Fibroblast of skin of back (primary cell): Measurements from ENCODE around the gene HYDIN.
A peak's percentile ranks its signal among the peaks of the same experiment; 100 is the strongest.
"Not testable (repeated sequence)": the region's sequence is repeated elsewhere in the genome, so short reads cannot be mapped to it uniquely, and the experiment has no call there.

Experiments
- DNase-seq: peaks from one replicate; pipeline ENCODE4 v3.0.0-alpha.2; 2013

Gene HYDIN

DNA sequence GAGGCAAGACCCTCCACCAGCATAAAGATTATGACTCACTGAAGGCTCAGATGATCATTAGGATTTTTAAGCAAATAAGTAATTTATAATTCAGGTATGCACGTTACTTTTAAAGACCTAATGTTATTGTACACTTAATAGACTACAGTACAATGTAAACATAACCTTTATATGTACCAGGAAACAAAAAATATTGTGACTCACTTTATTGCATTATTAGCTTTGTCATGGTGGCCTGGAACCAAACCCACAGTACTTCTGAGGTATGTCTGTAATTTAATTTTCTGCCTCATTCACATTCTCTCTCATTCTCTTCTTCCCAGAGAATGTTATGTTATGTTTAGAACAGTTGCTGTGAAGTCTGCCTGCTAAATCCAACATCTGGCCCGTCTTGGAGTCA is 407.8 kb downstream of the HYDIN start:
- DNase-seq = not testable (repeated sequence)

- not testable (repeated sequence) for DNase-seq
Measured at GRCh38 chr16:70818088-70818487, 412.4 kb downstream of the HYDIN start.

DNA sequence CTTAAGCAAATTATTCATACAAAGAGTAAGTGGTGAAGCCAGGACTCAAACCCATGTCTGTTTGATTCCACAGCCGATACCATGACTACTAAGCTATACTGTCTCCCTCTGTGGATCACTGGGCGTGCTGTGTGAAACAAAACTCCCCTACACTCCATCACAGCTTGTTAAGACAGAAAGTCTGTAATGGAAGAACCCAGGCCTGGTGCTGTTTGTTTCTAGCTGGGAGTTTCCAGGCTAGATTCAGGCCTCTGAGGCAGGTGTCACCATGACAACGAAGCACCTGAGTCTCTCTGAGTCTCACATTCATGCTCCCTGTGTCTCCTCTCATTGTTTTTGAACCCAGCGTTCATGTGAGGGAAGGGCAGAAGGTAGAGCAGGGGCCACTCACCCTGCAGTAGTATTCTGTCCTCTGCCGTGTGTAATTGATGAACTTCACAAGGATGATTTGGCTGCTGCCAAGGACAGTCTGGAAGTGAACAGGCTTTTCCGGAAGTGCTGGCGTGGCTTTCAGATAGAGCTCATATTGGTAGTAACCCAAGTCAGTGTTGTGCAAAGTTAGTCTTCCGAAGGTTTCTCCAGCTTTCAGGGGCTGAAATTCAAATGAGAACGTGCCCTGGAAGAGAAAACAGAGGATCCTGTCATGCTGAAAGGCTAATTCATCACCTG is 421.0 kb downstream of the HYDIN start:
- DNase-seq = no peak

DNA sequence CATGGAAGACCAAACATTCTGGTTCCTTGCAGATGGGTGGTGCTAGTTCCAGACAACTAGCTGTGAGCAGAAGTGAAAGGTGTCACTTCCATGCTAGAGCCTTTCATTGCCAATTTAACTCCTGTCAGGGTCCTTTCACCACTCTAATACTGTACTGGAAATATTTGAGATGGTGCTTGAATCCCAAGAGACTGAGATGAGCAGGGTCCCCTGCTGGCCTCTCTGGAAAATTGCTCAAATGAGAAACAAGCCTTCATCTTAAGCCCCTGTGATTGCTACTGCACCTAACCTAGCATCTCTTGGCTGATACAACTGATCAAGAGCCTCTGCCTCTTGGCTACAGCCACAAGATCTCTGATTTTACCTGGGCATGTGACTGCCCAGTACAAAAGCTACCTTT is 422.2 kb downstream of the HYDIN start:
- no peak for DNase-seq

GRCh38 chr16:70805787-70806186 is 424.7 kb downstream of the HYDIN start:
- peak; percentile 87 for DNase-seq

DNA sequence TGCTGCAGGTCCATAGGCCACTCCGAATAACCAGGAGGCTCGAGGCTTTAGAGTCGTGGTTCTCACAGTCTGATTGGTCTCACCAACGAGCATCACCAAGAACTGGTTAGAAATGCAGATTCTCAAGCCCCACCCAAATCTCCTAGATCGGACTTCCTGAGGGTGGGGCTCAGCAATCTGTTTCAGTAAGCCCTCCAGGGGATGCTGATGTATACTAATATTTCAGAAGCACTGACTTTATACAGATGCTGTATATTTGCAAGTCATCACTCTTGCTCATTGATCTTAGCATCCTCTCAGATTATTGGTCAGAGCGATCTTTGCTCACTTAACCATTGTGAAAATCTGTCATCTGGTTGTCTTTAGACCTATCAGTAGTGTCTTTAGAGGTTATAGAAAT is 425.1 kb downstream of the HYDIN start:
- DNase-seq = no peak

- DNase-seq = no peak
Measured at GRCh38 chr16:70804734-70805169, 425.8 kb downstream of the HYDIN start.

- DNase-seq = peak; percentile 43
Measured at GRCh38 chr16:70804153-70804733, 426.3 kb downstream of the HYDIN start.

DNA sequence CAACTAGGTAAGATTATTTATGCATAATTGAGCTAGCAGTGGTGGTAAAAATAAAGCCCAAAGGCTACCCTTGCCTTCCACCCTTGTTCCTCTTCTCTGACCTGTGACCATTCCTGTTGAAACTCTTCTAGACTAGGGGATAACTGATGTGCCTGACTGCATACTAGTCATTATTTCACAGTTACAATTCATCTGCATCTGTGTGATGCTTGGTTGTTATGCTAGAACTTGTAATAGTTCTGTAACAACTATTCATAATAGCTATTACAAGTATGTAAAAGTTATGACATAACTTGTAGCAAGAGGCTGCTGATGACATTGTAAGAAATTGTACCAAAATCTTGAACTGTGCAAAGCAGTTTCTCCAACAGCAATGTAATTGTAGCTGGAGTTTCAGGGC is 427.2 kb downstream of the HYDIN start:
- DNase-seq = no peak

DNA sequence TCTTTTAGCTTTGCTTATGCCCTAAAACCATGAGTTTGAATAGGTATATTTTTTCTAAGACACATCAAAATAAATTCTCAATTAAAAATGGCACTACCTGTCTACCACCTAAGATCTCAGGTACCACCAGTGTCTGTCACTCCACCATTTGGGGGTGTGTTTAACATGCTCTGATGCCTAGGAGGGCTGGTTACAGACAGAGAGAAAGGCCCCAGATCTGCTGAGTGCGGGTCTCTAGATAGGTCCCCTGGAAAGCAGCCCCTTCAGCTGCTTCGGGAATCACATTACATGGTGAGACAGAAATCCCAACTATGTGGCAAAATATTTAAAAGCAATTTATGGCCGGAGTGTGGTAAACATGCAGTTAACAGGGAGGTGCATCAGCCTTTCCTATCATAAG is 428.9 kb downstream of the HYDIN start:
- DNase-seq = no peak

DNA sequence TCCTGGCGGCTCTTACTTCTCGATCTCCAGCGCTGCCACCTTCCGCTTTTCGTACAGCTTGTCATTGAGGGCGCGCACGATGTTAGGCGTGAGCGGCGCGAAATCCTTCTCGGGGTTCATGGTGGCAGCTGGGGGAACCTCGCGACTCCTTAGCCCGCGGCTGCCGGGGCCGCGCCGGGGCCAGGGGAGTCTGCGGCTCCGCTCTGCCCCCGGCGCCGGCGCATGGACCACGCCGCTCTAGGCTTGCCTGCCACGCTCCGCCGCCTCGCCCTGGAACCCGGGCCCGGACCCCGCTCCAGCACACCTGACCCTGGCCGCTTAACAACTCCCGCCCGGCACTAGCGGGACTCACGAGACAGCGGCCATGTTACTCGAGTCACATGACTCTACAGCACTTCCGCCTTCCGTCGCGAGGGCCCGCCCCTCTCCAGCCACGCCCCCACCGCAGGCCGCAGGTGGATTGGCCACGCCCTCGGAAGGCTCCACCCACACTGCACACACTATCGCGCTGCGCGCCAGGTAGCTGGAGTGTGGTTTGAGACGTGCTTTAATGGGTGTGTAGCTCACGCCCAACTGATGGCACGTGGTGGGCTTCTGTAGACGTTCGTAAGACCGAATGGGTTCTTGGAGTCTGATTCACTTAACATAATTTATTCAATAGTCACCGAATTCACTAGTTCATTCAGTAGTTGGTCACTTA is 429.6 kb downstream of the HYDIN start, which contains the start of gene VAC14:
Gene VAC14, minus strand, starts transcription at position 378 of the 700 bp plus-strand sequence. Its CDS starts 258 bp downstream, at position 120.
- DNase-seq = peak; percentile 83

- DNase-seq = no peak
Measured at GRCh38 chr16:70800311-70800710, 430.2 kb downstream of the HYDIN start.

GRCh38 chr16:70796301-70796700 is 434.2 kb downstream of the HYDIN start:
- DNase-seq = no peak

- DNase-seq = no peak
Measured at GRCh38 chr16:70795296-70795912, 435.1 kb downstream of the HYDIN start.

GRCh38 chr16:70793851-70794502 is 436.5 kb downstream of the HYDIN start:
- DNase-seq = no peak

DNA sequence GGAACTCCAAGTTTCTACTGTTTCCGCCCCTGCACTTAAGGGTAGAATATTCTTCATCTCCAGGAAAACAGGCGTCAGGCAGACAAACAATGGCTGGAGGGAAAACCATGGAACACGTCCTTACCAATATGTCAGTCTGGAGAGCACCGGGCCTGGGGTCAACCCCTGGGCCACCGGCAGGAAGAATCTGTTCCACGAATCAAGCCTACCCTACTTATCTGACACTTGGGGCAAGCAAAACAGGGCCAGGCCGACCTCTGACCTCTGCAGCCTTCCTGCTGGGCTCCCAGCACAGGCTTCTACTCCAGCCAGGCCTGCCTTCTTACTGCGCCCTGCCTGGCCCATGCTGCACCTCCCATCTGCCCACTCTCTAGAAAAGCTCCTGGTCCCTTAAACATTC is 439.7 kb downstream of the HYDIN start:
- DNase-seq = no peak

DNA sequence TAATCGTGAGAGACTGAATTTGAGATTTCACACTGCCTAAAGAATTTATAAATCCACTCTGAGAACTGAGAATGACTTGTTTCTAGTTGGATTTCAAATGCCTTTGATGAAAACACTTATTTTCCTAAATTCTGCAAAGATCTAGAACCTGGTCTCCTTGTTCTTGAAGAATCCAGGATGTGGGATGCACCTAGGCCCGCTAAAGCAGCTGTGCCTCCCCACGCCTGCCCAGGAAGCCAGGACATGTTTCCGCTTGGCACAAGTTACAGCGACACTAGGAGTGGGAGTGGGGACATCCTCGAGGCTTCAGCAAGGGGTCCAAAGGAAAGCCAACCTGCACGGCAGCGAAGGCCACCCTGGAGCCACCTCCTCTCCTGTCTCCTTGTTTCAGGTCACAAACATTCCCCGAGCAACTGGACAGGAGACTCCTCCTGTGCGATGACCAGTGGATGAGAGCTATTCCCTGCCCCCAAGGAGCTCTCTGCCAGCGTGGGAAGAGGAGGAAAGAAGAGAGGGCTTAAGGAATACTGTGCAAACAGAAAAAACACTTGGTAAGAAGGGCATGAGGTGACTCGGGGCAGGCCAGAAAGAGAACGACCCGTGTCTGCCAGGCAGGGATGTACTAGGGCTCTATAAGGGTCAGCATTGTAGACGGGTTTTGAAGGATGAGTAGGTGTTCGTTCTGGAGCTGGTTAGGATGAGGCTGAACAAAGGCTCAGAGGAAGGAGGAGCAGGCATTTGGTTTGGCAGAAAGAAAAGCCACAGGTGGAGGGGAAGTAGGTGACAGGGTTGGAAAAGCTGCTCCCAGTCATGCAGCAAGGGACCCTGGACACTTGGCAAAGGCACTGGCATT is 440.7 kb downstream of the HYDIN start:
- DNase-seq = no peak

DNA sequence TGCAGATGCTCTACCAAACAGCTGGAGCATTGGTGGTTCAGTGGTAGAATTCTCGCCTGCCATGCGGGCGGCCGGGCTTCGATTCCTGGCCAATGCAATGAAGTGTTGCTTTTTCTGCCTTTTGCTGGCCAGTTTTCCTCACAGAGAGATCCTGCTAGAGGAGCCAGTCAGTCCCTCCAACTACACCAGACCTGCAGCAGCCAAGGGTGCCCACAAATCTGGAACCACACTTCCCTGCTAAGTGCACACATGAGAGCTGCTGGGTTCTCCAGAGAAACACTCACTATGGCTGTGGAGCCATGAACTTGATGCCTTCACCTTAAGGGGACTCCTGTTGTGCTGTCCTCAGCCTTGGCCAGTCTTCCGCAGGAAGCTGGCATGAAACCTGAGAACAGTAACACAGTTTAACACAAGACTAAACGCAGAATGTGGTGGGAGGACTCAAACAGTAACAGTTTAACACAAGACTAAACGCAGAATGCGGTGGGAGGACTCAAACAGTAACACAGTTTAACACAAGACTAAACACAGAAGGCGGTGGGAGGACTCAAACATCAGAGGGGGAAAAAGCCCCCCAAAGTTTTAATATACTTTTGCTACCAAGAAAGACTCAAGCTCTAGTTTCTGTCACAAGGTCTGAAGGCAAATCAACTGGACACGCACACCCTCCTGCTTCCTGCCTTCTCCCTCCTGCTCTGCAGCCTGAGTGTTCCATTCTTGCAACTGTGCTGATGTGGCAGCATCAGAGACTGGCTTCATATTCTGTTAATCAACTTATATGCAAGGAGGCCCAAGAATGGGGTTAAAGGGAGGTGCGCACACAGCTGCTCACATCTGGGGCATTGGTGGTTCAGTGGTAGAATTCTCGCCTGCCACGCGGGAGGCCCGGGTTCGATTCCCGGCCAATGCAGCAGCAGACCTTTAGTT is 441.6 kb downstream of the HYDIN start:
- peak; percentile 62 for DNase-seq

DNA sequence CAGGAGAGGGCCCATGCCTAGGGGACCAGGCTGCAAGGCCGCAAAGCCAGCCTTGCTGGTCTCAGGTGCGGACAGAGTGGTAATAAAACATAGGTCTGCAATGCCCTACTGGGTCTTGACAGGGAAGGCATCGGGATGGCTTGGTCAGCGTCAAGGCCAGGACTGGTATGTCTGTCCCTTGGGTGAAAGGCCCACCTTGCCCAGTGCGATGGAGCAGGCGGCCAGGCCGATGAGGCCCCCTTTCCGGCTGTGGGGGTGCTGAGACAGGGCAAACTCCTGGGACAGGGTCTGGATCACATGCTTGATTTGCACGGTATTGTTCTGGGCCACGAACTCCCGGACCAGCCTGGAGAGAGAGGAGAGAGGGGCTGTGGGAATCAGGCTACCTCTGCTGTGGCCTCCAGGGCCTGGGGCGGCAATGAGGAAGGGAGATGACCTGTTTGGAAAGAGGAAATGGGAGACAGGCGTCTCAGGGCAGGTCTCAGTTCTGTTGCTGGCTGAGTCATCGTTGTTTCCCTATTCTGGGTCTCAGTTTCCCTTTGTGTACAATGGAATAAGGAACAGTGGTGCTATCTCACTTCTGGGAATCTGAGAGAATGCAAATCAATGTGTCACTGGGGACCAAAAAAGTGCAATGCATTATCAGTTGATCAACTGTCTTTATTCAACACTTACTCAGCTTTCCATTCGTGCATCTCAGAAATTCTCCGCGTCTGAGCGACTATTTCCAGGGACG is 444.3 kb downstream of the HYDIN start:
- no peak for DNase-seq
